ENCODE measurements around the gene C19orf53. TPM values are rescaled to one million over a fixed set of nuclear protein-coding genes. Genes with fewer than 3 reads are reported as not detected.

Gene C19orf53
- total RNA-seq, 2 experiments from 2014 or later = 112 to 114 TPM

DNA sequence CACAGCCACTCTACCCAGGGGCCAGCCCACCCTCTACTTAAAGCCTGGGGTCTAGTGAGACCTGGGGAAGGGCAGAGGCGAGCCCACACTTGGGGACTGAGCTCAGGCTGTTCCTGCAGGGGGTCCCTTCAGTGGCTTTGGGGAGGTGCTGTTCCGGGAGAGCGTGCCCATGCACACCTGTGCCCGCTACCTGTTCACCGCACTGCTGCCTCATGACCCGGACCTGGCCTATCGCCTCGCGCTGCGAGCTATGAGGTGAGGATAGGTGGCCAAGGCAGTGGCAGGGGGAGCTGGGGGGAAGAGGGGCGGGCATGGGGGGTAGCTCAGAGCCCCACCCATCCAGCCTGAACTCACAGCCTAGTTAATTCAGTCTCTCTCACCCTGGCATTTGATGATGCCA, 45.0 kb downstream of the C19orf53 start:
- DNase-seq (no peak), ATAC-seq (no peak)
- peaks cover 15% of the 10 kb centered on the region for H3K36me3 Mint-ChIP-seq (ENCODE audit: low read depth)
- H3K4me1 Mint-ChIP-seq (ENCODE audit: low read depth) = peaks cover 7% of the 10 kb centered on the region
- H3K27me3 Mint-ChIP-seq (ENCODE audit: low read depth) = no peaks in the 10 kb centered on the region
- CTCF ChIA-PET = interaction anchor here (1.3 kb wide), 1 partner anchor 17 kb away, joined by 3 read pairs; no protein-coding TSS in a partner anchor
- POLR2A ChIA-PET = no interaction called here
- no peak overlapping the region for H3K27ac Mint-ChIP-seq
- no peak overlapping the region for H3K4me3 Mint-ChIP-seq
- no peaks in the 10 kb centered on the region for H3K9me3 Mint-ChIP-seq (ENCODE audit: insufficient read depth)

DNA sequence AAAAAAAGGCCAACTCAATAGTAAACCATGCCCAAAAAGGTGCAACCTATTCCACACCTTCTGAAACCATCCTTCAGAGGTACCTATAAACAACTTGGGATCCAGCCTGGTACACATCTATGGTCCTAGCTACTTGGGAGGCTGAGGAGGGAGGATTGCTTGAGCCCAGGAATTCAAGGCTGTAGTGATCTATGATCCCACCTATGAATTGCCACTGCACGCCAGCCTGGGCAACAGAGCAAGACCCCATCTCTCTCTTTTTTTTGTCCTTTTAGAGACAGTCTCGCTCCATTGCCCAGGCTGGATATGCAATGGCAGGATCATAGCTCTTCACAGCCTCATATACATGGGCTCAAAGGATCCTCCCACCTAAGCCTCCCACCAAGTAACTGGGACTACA, 47.0 kb downstream of the C19orf53 start:
- POLR2A ChIA-PET = no interaction called here
- ATAC-seq (no peak), DNase-seq (no peak)
- H3K36me3 Mint-ChIP-seq (ENCODE audit: low read depth) = peaks cover 17% of the 10 kb centered on the region
- no peaks in the 10 kb centered on the region for H3K9me3 Mint-ChIP-seq (ENCODE audit: insufficient read depth)
- no peak overlapping the region for H3K27ac Mint-ChIP-seq
- no peaks in the 10 kb centered on the region for H3K27me3 Mint-ChIP-seq (ENCODE audit: low read depth)
- H3K4me1 Mint-ChIP-seq (ENCODE audit: low read depth) = peaks cover 3% of the 10 kb centered on the region
- CTCF ChIA-PET = interaction anchor here (1.0 to 1.4 kb wide), 2 partner anchors 32 to 41 kb away, joined by 3 read pairs; no protein-coding TSS in a partner anchor
- H3K4me3 Mint-ChIP-seq = no peak overlapping the region

DNA sequence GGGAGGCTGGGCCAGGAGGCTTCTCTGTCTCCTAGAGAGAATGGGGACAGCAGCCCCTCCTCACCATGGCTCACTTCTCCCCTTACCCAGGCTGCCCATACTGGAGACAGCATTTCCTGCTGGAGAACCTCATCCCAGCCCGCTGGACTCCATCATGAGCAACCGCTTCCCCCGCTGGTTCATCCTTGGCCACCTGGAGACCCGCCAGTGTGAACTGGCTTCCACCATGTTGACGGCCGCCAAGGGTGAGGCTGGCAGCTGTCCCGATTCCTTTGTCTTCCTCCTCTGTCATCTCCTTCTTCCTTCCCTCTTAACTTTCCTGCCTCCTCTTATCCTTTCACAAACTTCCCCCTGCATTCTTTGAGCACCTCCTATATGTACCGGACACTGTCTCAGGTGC, 49.0 kb downstream of the C19orf53 start:
- ATAC-seq (no peak), DNase-seq (no peak)
- Mint-ChIP-seq H3K27me3 (ENCODE audit: low read depth) (no peaks in the 10 kb centered on the region), H3K4me3 (no peak overlapping the region), H3K9me3 (ENCODE audit: insufficient read depth) (no peaks in the 10 kb centered on the region), H3K36me3 (ENCODE audit: low read depth) (peaks cover 19% of the 10 kb centered on the region), H3K27ac (no peak overlapping the region), H3K4me1 (ENCODE audit: low read depth) (peaks cover 5% of the 10 kb centered on the region)
- POLR2A ChIA-PET = interaction anchor here (0.9 to 1.2 kb wide), 2 partner anchors 13 to 23 kb away, joined by 3 to 7 read pairs; no protein-coding TSS in a partner anchor
- CTCF ChIA-PET = interaction anchor here (1.0 kb wide), 2 partner anchors 9 to 11 kb away, joined by 3 to 7 read pairs; no protein-coding TSS in a partner anchor

DNA sequence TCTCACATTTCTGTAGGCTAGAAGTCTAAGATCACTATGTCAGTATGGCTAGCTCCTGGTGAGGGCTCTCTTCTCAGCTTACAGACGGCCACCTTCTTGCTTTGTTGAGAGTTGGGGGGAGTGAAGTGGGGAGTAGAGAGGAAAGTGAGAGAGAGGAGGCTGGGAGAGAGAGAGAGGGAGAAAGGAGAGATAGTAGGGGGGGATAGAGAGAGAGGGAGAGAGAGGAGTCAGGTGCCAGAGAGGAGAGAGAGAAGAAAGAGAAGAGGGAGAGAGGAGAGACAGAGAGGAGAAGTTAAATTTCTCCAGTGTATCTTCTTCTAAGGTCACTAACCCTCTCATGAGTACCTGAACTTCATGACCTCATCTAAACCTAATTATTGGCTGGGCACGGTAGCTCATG, 49.6 kb downstream of the C19orf53 start:
- Mint-ChIP-seq H3K9me3 (ENCODE audit: insufficient read depth) (no peaks in the 10 kb centered on the region), H3K27ac (no peak overlapping the region), H3K36me3 (ENCODE audit: low read depth) (peaks cover 18% of the 10 kb centered on the region), H3K4me3 (no peak overlapping the region), H3K4me1 (ENCODE audit: low read depth) (peaks cover 5% of the 10 kb centered on the region), H3K27me3 (ENCODE audit: low read depth) (no peaks in the 10 kb centered on the region)
- DNase-seq (no peak), ATAC-seq (no peak)
- ChIA-PET POLR2A (interaction anchor here (0.7 to 1.2 kb wide), 4 partner anchors 13 to 40 kb away, joined by 3 to 7 read pairs (median 3); no protein-coding TSS in a partner anchor), CTCF (interaction anchor here (1.0 to 1.5 kb wide), 5 partner anchors 9 to 40 kb away, joined by 3 to 7 read pairs (median 5); no protein-coding TSS in a partner anchor)

DNA sequence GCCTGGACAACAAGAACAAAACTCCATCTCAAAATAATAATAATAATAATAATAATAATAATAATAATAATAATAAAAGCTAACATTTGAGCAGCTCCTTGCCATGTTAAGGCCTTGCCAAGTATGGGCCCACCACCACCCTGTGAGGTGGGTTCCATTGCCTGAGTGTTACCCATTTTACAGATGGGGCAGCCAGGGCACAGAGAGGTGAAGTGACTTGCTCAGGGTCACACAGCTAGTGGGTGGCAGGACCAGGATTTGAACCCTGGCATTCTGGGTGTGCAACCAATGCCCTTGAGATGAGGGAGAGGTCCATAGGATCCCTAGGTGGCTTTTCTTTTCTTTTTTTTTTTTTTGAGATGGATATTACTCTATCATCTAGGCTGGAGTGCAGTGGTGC, 50.4 kb downstream of the C19orf53 start:
- CTCF ChIA-PET = interaction anchor here (1.2 to 1.5 kb wide), 3 partner anchors 28 to 40 kb away, joined by 3 to 6 read pairs (median 5); no protein-coding TSS in a partner anchor
- H3K4me3 Mint-ChIP-seq = no peak overlapping the region

DNA sequence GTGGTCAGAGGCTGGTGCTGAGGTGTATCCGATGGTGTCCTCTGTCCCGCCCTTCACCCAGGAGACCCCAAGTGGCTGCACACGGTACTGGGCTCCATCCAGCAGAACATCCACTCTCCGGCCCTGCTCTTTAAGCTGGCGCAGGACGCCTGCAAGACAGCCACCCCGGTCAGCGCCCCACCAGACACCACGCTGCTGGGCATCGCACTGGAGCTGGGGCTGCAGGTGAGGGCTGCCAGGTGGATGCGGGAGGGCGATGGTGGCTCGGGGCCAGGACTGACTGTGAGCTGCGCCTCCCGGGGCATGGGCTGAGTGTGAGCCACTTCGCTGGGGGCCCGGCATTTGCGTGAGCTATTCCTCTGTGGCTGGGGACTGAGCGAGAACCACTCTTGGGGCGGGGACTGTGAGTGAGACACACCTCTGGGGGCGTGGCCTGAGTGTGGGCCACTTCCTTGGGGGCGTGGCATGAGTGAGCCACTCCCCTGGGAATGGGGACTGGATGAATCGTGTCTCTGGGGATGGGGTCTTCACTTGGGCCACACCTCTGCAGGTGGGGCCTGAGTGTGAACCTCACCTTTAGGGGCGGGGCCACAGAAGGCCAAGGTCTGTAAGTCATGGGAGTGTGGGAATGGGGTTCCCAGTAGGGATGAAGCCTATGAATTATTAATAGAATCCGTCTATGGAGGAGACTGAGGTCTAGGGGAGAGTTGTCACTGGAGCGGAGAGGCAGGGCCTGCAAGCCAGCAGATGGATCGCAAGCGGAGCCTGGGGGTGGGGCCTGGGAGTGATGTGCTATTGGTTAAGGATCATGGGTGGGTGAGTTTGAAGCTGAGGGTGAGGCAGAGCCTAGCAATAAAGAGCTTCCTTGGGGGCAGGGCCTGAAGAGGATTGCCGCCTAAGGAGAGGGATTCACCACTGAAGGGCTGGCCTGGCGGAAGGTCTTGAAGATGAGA, 51.5 kb downstream of the C19orf53 start:
- ChIA-PET CTCF (interaction anchor here (1.0 to 1.5 kb wide), 2 partner anchors 41 to 236 kb away, joined by 3 to 6 read pairs; no protein-coding TSS in a partner anchor), POLR2A (interaction anchor here (0.6 kb wide), 1 partner anchor 16 kb away, joined by 3 read pairs; no protein-coding TSS in a partner anchor)
- H3K36me3 Mint-ChIP-seq (ENCODE audit: low read depth) = peaks cover 27% of the 10 kb centered on the region
- no peaks in the 10 kb centered on the region for H3K27me3 Mint-ChIP-seq (ENCODE audit: low read depth)
- no peak overlapping the region for H3K4me3 Mint-ChIP-seq
- peaks cover 5% of the 10 kb centered on the region for H3K4me1 Mint-ChIP-seq (ENCODE audit: low read depth)
- no peak overlapping the region for H3K27ac Mint-ChIP-seq
- no peaks in the 10 kb centered on the region for H3K9me3 Mint-ChIP-seq (ENCODE audit: insufficient read depth)
- ATAC-seq = no peak
- no peak for DNase-seq

More for the DNA sequence above, 50.4 kb downstream of the C19orf53 start:
- peaks cover 18% of the 10 kb centered on the region for H3K36me3 Mint-ChIP-seq (ENCODE audit: low read depth)
- no peak for ATAC-seq
- POLR2A ChIA-PET = interaction anchor here (0.6 to 1.2 kb wide), 2 partner anchors 12 to 27 kb away, joined by 3 to 7 read pairs; no protein-coding TSS in a partner anchor
- no peak overlapping the region for H3K27ac Mint-ChIP-seq
- H3K9me3 Mint-ChIP-seq (ENCODE audit: insufficient read depth) = no peaks in the 10 kb centered on the region
- H3K27me3 Mint-ChIP-seq (ENCODE audit: low read depth) = no peaks in the 10 kb centered on the region
- DNase-seq = no peak
- H3K4me1 Mint-ChIP-seq (ENCODE audit: low read depth) = peaks cover 5% of the 10 kb centered on the region

DNA sequence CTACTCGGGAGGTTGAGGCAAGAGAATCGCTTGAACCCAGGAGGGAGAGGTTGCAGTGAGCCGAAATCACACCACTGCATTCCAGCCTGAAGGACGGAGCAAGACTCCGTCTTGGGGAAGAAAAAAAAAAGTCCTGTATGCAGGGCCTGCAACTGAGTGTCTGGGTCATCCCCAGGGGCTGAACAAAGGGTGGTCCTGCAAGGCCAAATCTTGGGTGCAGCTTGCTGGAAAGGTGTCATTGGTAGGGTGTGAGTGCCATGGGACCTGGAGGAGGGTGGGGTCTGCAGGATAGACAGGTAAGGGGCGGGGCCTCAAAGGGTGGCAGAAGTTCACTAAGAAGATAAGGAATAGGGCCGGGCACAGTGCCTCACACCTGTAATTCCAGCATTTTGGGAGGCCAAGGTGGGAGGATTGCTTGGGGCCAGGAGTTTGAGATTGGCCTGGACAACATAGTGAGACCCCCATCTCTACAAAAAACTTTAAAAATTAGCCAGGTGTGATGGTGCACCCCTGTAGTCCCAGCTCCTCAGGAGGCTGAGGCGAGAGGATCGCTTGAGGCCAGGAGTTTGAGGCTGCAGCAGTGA, 52.5 kb downstream of the C19orf53 start:
- no peak overlapping the region for H3K4me3 Mint-ChIP-seq
- ChIA-PET CTCF (interaction anchor here (1.0 kb wide), 1 partner anchor 237 kb away, joined by 3 read pairs; no protein-coding TSS in a partner anchor), POLR2A (interaction anchor here (1.8 kb wide), 1 partner anchor 10 kb away, joined by 6 read pairs; no protein-coding TSS in a partner anchor)

DNA sequence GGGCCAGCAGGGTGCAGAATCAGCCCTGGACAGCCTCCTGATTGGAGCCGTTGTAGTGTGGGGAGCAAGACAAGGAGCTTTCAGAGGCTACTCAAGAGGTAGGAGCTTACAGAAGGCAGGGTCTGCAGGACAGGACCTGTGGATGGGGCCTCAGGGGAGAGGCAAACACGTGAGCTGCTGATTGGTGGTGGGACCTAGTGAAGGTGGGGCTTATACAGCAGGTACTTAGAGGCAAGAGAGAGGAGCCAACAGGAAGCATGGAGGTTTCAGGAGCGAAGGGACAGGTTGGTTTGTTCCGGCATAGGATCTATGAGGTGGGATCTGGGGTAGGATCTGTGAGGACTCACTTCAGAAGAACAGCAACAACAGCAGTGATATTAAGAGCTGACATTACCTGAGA, 53.4 kb downstream of the C19orf53 start:
- H3K27ac Mint-ChIP-seq = no peak overlapping the region
- H3K9me3 Mint-ChIP-seq (ENCODE audit: insufficient read depth) = no peaks in the 10 kb centered on the region
- DNase-seq (no peak), ATAC-seq (no peak)
- no peaks in the 10 kb centered on the region for H3K27me3 Mint-ChIP-seq (ENCODE audit: low read depth)
- ChIA-PET CTCF (no interaction called here), POLR2A (interaction anchor here (1.8 kb wide), 1 partner anchor 9 kb away, joined by 6 read pairs; no protein-coding TSS in a partner anchor)
- H3K4me1 Mint-ChIP-seq (ENCODE audit: low read depth) = peaks cover 10% of the 10 kb centered on the region
- H3K36me3 Mint-ChIP-seq (ENCODE audit: low read depth) = peaks cover 36% of the 10 kb centered on the region
- no peak overlapping the region for H3K4me3 Mint-ChIP-seq

More for the DNA sequence above, 52.5 kb downstream of the C19orf53 start:
- Mint-ChIP-seq H3K27me3 (ENCODE audit: low read depth) (no peaks in the 10 kb centered on the region), H3K9me3 (ENCODE audit: insufficient read depth) (no peaks in the 10 kb centered on the region), H3K36me3 (ENCODE audit: low read depth) (peaks cover 34% of the 10 kb centered on the region), H3K27ac (peak overlapping the region; percentile 29), H3K4me1 (ENCODE audit: low read depth) (peaks cover 9% of the 10 kb centered on the region)
- ATAC-seq (no peak), DNase-seq (no peak)

Other genes with a start within 250 kb of the C19orf53 start
- 10 to 100 TPM; 47.8 to 50.6 TPM for gene MRI1, start 9.9 kb upstream of the C19orf53 start, total RNA-seq
- gene ZSWIM4, start 21.0 kb downstream of the C19orf53 start, total RNA-seq = 1 to 10 TPM; 8.4 to 9.5 TPM
- under 1 TPM; 0.60 to 0.90 TPM for gene NANOS3, start 102.7 kb downstream of the C19orf53 start, total RNA-seq
- 1 to 10 TPM; 4.2 to 5.0 TPM for gene BRME1, start 131.7 kb downstream of the C19orf53 start, total RNA-seq
- 10 to 100 TPM; 27.8 to 28.9 TPM for gene CC2D1A, start 131.7 kb downstream of the C19orf53 start, total RNA-seq
- 1 to 10 TPM in 1 of 2 experiments, under 1 TPM in 1; 0.11 to 1.3 TPM for gene PODNL1, start 164.0 kb downstream of the C19orf53 start, total RNA-seq
- 100 to 1,000 TPM in 1 of 2 experiments, 10 to 100 TPM in 1; 90.1 to 104 TPM for gene DCAF15, start 178.1 kb downstream of the C19orf53 start, total RNA-seq
- 10 to 100 TPM; 15.9 to 17.7 TPM for gene RFX1, start 231.9 kb downstream of the C19orf53 start, total RNA-seq

All from activated CD8-positive, alpha-beta T cell treated with anti-CD3 and anti-CD28 coated beads, Interleukin-2, amount 10 ng/mL, durations not matched to agents 7 days and 5 days (primary cell).